Mesothelial cell of epicardium (in vitro differentiated cells): Measurements from ENCODE around the gene TMEM92. TPM values are rescaled to one million over a fixed set of nuclear protein-coding genes. Genes with fewer than 3 reads are reported as not detected.

Experiments
- DNase-seq, 2 experiments: peaks; one replicate each; pipeline ENCODE4 v3.0.0; 2021; ENCODE audit warnings: low spot score in 2 of 2; ENCODE audit not compliant: unreplicated experiment in 2 of 2
- H3K27ac Mint-ChIP-seq: 2 replicates; pipeline ENCODE4 v1.8.0; 2021; ENCODE audit warnings: mixed read lengths
- H3K27me3 Mint-ChIP-seq: 2 replicates; pipeline ENCODE4 v1.8.0; 2021; ENCODE audit warnings: low read depth, mixed read lengths
- H3K36me3 Mint-ChIP-seq: 2 replicates; pipeline ENCODE4 v1.8.0; 2021; ENCODE audit warnings: mixed read lengths
- H3K4me1 Mint-ChIP-seq: 2 replicates; pipeline ENCODE4 v1.8.0; 2021; ENCODE audit warnings: mixed read lengths
- H3K4me3 Mint-ChIP-seq: 2 replicates; pipeline ENCODE4 v1.8.0; 2021; ENCODE audit warnings: mild to moderate bottlenecking, moderate library complexity, mixed read lengths
- H3K9me3 Mint-ChIP-seq: 2 replicates; pipeline ENCODE4 v1.8.0; 2021; ENCODE audit warnings: mixed read lengths
- total RNA-seq: library from RNA; stranded (reverse); gene quantifications from 3 replicates; pipeline ENCODE4 v1.2.1, GENCODE V29; 2021
- TF ChIP-seq, protein P1 (sequence below): fragments of 200-600 bp; sonication (generic); IDR thresholded peaks from one replicate; pipeline ENCODE4 v1.5.0; 2021; ENCODE audit warnings: antibody characterized with exemption; ENCODE audit not compliant: unreplicated experiment

The TMEM92 gene
- 2.7 to 3.9 TPM (median 3.6 TPM) in 3 replicates for total RNA-seq

GRCh38 chr17:50274142-50274896 lies at the start of gene TMEM92:
TMEM92 (plus strand) TSS chr17:50274466; CDS start chr17:50274502, 36 bp downstream.
- TF ChIP-seq, protein P1, sequence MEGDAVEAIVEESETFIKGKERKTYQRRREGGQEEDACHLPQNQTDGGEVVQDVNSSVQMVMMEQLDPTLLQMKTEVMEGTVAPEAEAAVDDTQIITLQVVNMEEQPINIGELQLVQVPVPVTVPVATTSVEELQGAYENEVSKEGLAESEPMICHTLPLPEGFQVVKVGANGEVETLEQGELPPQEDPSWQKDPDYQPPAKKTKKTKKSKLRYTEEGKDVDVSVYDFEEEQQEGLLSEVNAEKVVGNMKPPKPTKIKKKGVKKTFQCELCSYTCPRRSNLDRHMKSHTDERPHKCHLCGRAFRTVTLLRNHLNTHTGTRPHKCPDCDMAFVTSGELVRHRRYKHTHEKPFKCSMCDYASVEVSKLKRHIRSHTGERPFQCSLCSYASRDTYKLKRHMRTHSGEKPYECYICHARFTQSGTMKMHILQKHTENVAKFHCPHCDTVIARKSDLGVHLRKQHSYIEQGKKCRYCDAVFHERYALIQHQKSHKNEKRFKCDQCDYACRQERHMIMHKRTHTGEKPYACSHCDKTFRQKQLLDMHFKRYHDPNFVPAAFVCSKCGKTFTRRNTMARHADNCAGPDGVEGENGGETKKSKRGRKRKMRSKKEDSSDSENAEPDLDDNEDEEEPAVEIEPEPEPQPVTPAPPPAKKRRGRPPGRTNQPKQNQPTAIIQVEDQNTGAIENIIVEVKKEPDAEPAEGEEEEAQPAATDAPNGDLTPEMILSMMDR: no peak
- no peaks in the 10 kb centered on the region for H3K9me3 Mint-ChIP-seq
- no peak for DNase-seq
- H3K36me3 Mint-ChIP-seq: no peaks in the 10 kb centered on the region
- peaks cover 54% of the 10 kb centered on the region for H3K4me1 Mint-ChIP-seq
- H3K27ac Mint-ChIP-seq: peak within 1 kb of the TSS; percentile 47
- peak within 1 kb of the TSS; percentile 43 for H3K4me3 Mint-ChIP-seq
- H3K27me3 Mint-ChIP-seq: peaks cover 1% of the 10 kb centered on the region

- Mint-ChIP-seq H3K27ac (no peak overlapping the region), H3K36me3 (peaks cover 9% of the 10 kb centered on the region), H3K27me3 (no peaks in the 10 kb centered on the region), H3K4me1 (peaks cover 15% of the 10 kb centered on the region), H3K9me3 (peaks cover 35% of the 10 kb centered on the region), H3K4me3 (no peak overlapping the region)
- DNase-seq: no peak
- TF ChIP-seq, protein P1: no peak
Observed at GRCh38 chr17:50225701-50226240, 48.5 kb upstream of the TMEM92 start.

- Mint-ChIP-seq H3K27ac (no peak overlapping the region), H3K4me1 (peaks cover 18% of the 10 kb centered on the region), H3K36me3 (no peaks in the 10 kb centered on the region), H3K4me3 (no peak overlapping the region), H3K27me3 (peaks cover 4% of the 10 kb centered on the region), H3K9me3 (peaks cover 11% of the 10 kb centered on the region)
- DNase-seq: no peak
- TF ChIP-seq, protein P1: no peak
Observed at GRCh38 chr17:50234581-50234980, 39.7 kb upstream of the TMEM92 start.

- Mint-ChIP-seq H3K36me3 (peaks cover 5% of the 10 kb centered on the region), H3K9me3 (peaks cover 17% of the 10 kb centered on the region), H3K27me3 (peaks cover 2% of the 10 kb centered on the region), H3K27ac (no peak overlapping the region), H3K4me3 (no peak overlapping the region), H3K4me1 (peaks cover 25% of the 10 kb centered on the region)
- TF ChIP-seq, protein P1: no peak
- DNase-seq: no peak
Observed at GRCh38 chr17:50237901-50238300, 36.4 kb upstream of the TMEM92 start.

DNA sequence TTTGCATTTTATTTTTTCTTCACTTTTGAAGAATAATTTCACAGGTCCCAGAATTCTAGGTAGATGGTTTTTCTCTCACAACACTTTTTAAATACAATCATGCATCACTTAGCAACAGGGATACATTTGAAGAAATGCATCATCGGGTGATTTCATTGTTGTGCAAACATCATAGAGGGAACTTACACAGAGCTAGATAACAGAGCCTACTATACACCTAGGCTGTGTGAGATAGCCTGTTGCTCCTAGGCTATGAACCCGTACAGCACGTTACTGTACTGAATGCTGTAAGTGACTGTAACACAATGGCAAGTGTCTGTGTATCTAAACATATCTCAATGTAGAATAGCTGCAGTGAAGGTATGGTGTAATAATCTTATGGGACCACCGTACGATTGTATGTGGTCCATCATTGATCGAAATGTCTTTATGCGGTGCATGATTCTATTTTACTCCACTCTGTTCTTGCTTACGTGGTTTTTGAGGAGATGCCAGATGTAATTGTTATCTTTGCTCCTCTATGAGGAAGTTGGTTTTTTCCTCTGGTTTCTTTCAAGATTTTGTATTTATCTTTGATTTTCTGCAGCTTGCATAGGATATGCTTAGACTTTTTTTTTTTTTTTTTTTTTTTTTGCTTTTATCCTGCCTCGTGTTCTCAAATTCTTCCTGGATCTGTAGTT lies 35.5 kb upstream of the TMEM92 start:
- H3K4me1 Mint-ChIP-seq: peaks cover 25% of the 10 kb centered on the region
- H3K4me3 Mint-ChIP-seq: no peak overlapping the region
- H3K36me3 Mint-ChIP-seq: peaks cover 5% of the 10 kb centered on the region
- DNase-seq: no peak
- peaks cover 2% of the 10 kb centered on the region for H3K27me3 Mint-ChIP-seq
- H3K27ac Mint-ChIP-seq: peak overlapping the region; percentile 15
- TF ChIP-seq, protein P1: no peak
- H3K9me3 Mint-ChIP-seq: peaks cover 11% of the 10 kb centered on the region
